Activated CD8-positive, alpha-beta memory T cell treated with anti-CD3 and anti-CD28 coated beads for 4 hours (primary cell): Measurements from ENCODE around the gene GPX4.

Source experiments
- DNase-seq, 2 donors: peaks; one replicate each; pipeline ENCODE4 v3.0.0-alpha.2; 2020; ENCODE audit warnings: low read depth in 2 of 2

The GPX4 gene

GRCh38 chr19:1068009-1069001, 35.5 kb upstream of the GPX4 start:
- no peak for DNase-seq

- DNase-seq = peak in 1 of 2 donors; percentile 47
These were observed 34.6 kb upstream of the GPX4 start for GRCh38 chr19:1069009-1069779.

- no peak for DNase-seq
These were observed 33.2 kb upstream of the GPX4 start for GRCh38 chr19:1070576-1070930.

GRCh38 chr19:1070931-1071791, 32.6 kb upstream of the GPX4 start:
- DNase-seq = no peak

- no peak for DNase-seq
These were observed 31.3 kb upstream of the GPX4 start for GRCh38 chr19:1072371-1073015.

GRCh38 chr19:1073063-1073955, 30.5 kb upstream of the GPX4 start:
- DNase-seq = no peak

- no peak for DNase-seq
These were observed 29.8 kb upstream of the GPX4 start for GRCh38 chr19:1073956-1074517.

GRCh38 chr19:1074544-1075283, 29.1 kb upstream of the GPX4 start:
- peak; percentile 87 to 88 for DNase-seq

GRCh38 chr19:1076046-1076386, 27.8 kb upstream of the GPX4 start:
- no peak for DNase-seq

GRCh38 chr19:1076951-1077350, 26.8 kb upstream of the GPX4 start:
- peak; percentile 82 to 90 for DNase-seq

- no peak for DNase-seq
These were observed 24.2 kb upstream of the GPX4 start for GRCh38 chr19:1079566-1080111.

GRCh38 chr19:1080360-1081161, 23.2 kb upstream of the GPX4 start:
- no peak for DNase-seq

GRCh38 chr19:1081301-1082164, 22.3 kb upstream of the GPX4 start:
- no peak for DNase-seq

- DNase-seq = peak in 1 of 2 donors; percentile 59
These were observed 21.4 kb upstream of the GPX4 start for GRCh38 chr19:1082165-1082927.

- DNase-seq = no peak
These were observed 20.6 kb upstream of the GPX4 start for GRCh38 chr19:1082928-1083816.
